DMS153 (cell line): ENCODE data around the gene DNPEP.
"Not testable (repeated sequence)": the region's sequence is repeated elsewhere in the genome, so short reads cannot be mapped to it uniquely, and the experiment has no call there.

Experiments used
- DNase-seq: peaks from one replicate; lab custom pipeline; 2025; lab: John Stamatoyannopoulos, UW

Gene DNPEP

GRCh38 chr2:219419012-219419324, 31.3 kb upstream of the DNPEP start:
- no peak for DNase-seq

GRCh38 chr2:219418155-219419011, 30.7 kb upstream of the DNPEP start, which contains the start of gene DES:
TSS of gene DES (plus strand) at chr2:219418377. CDS start at chr2:219418463, 86 bp downstream.
- no peak for DNase-seq

DNA sequence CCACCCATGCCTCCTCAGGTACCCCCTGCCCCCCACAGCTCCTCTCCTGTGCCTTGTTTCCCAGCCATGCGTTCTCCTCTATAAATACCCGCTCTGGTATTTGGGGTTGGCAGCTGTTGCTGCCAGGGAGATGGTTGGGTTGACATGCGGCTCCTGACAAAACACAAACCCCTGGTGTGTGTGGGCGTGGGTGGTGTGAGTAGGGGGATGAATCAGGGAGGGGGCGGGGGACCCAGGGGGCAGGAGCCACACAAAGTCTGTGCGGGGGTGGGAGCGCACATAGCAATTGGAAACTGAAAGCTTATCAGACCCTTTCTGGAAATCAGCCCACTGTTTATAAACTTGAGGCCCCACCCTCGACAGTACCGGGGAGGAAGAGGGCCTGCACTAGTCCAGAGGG, 29.7 kb upstream of the DNPEP start:
- DNase-seq = no peak

DNA sequence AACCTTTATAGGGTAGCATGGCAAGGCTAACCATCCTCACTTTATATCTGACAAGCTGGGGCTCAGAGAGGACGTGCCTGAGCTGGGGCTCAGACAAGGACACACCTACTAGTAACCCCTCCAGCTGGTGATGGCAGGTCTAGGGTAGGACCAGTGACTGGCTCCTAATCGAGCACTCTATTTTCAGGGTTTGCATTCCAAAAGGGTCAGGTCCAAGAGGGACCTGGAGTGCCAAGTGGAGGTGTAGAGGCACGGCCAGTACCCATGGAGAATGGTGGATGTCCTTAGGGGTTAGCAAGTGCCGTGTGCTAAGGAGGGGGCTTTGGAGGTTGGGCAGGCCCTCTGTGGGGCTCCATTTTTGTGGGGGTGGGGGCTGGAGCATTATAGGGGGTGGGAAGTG, 29.2 kb upstream of the DNPEP start:
- no peak for DNase-seq

DNA sequence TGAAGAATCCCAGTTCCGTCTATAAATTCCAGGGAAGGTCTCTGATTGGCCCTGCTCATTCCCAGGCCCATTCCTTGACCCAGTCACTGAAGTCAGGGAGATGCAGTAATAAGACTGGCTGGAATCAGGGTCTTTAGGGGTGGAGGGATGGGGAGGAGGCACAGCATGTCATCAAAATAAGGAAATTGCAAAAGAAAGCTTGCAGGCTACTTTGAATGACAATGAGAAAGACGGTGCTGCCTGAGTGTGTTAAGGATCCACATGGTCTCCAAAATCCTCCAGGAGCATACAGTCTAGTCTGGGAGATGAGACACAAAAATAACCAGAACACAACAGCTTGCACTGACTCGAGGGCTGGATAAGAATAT, 28.5 kb upstream of the DNPEP start:
- DNase-seq = no peak

DNA sequence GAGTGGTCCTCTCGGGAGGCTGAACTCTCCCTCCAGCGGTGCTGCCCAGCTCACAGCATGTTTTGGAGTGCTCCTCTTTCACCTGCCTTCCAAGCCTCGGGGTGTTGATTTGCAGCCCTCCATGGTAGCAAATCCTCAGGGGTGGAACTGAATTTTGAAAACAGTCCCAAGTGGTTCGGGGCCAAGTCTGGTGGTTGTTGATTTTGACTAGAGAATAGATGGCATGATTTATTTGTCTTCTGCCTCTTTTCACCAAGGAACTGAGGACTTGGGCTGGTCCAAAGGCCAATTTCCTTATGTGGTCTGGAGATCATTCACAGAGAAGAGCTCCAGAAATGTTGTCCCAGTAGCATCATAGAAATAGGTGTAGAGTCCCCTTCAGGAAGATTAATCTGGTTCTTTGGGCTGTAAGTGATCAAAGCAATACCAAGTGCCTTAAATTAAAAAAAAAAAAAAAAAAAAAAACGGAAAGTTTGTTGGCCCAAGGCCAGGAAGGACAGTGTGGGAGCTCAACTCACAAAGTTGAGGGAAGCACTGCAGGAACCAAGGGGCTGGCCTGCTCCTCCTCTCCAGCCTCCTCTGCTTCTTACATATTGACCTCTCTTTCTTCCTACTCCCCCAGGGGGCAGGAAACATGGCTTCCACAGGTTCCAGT, 28.0 kb upstream of the DNPEP start:
- DNase-seq = no peak

DNA sequence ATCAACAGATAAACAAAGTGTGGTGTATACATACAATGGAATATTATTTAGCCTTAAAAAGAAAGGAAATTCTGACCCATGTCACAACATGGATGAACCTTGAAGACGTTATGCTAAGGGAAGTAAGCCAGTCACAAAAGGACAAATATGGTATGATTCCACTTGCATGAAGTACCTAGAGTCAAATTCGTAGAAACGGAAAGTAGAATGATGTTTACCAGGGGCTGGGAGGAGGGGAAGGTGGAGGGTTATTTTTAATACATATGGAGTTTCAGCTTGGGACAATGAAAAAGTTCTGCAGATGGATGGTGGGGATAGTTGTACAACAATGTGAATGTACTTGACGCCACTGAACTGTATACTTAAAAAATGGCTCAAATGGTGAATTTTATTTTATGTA, 27.1 kb upstream of the DNPEP start:
- DNase-seq = no peak

GRCh38 chr2:219410390-219410789, 22.7 kb upstream of the DNPEP start:
- no peak for DNase-seq

- no peak for DNase-seq
Observed at GRCh38 chr2:219409619-219410018, 21.9 kb upstream of the DNPEP start.

- no peak for DNase-seq
Observed at GRCh38 chr2:219408631-219409030, 20.9 kb upstream of the DNPEP start.

- DNase-seq = no peak
Observed at GRCh38 chr2:219408204-219408603, 20.5 kb upstream of the DNPEP start.

DNA sequence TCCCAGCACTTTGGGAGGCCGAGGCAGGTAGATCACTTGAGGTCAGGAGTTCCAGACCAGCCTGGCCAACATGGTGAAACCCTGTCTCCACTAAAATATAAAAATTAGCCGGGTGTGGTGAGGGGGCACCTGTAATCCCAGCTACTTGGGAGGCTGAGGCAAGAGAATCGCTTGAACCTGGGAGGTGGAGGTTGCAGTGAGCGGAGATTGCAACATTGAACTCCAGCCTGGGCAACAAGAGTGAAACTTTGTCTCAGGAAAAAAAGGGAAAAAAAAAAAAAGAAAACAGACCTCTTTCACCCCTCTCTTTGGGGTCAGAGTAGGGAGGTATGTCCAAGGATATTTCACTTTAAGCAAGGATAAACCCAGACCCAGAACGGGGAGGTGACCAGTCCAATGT, 19.6 kb upstream of the DNPEP start:
- not testable (repeated sequence) for DNase-seq

- no peak for DNase-seq
Observed at GRCh38 chr2:219406861-219407230, 19.1 kb upstream of the DNPEP start.

GRCh38 chr2:219405958-219406860, 18.5 kb upstream of the DNPEP start:
- DNase-seq = no peak

GRCh38 chr2:219405451-219405850, 17.7 kb upstream of the DNPEP start:
- DNase-seq = no peak

DNA sequence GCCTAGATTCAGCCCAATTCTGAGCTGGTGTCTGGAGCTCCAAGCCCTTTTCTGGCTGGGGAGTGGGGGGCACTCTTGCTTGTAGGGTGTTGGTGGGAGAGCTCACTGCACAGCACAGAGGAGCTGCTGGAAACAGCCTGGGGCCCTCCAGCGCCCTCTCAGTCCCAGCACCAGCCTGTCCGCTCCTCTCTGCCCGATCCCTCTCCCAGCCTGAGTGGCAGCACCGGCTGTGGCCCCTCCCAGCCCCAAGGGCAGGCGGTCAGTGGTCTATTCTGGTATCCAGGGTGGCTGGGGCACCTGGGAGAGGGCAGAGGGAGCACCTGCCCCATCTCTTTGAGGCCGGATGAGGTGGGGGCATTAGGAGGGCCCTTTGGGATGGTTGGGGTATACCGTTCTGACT, 17.2 kb upstream of the DNPEP start:
- no peak for DNase-seq

- DNase-seq = no peak
Observed at GRCh38 chr2:219404291-219404910, 16.7 kb upstream of the DNPEP start.

- no peak for DNase-seq
Observed at GRCh38 chr2:219403861-219404260, 16.1 kb upstream of the DNPEP start.

GRCh38 chr2:219402665-219403515, 15.2 kb upstream of the DNPEP start:
- peak; percentile 76 for DNase-seq

DNA sequence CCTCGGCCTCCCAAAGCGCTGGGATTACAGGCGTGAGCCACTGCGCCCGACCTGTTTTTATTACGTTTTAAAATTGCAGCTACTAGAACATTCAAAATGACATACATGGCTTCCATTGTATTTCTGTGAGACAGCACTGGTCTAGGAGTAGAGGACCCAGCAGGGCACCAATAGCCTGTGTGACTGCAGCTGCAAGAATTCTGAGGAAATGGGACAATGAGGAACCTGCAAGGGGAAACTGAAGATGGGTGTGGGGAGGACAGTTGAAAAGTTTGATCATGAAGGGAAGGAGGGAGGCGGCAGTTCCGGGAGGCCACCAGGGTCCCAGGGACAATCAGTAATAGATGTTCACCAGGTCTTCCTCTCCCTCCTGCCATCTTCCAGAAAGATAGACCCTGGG, 13.9 kb upstream of the DNPEP start:
- DNase-seq = no peak

- DNase-seq = no peak
Observed at GRCh38 chr2:219400562-219400961, 12.8 kb upstream of the DNPEP start.
